HuH-7.5 (cell line): ENCODE measurements around the gene SERPINB2.
"Not testable (repeated sequence)": the region's sequence is repeated elsewhere in the genome, so short reads cannot be mapped to it uniquely, and the experiment has no call there.

ENCODE experiments used
- DNase-seq: peaks from one replicate; pipeline ENCODE4 v3.0.0; 2011; ENCODE audit warnings: low spot score

Gene SERPINB2

GRCh38 chr18:63936932-63937393 lies 49.5 kb downstream of the SERPINB2 start:
- DNase-seq: no peak

GRCh38 chr18:63940008-63940407 lies 52.5 kb downstream of the SERPINB2 start:
- DNase-seq: no peak

GRCh38 chr18:63940543-63941050 lies 53.1 kb downstream of the SERPINB2 start:
- DNase-seq: not testable (repeated sequence)

GRCh38 chr18:63947051-63947790 lies 59.7 kb downstream of the SERPINB2 start:
- DNase-seq: no peak

GRCh38 chr18:63949068-63949737 lies 61.7 kb downstream of the SERPINB2 start, which contains the start of gene HMSD:
TSS of gene HMSD (plus strand) at chr18:63949301. CDS start at chr18:63953456, 4,155 bp downstream.
- DNase-seq: no peak

GRCh38 chr18:63951302-63951705 lies 63.8 kb downstream of the SERPINB2 start:
- no peak for DNase-seq
